Caco-2 (cell line): ENCODE results near the gene DGKB. TPM values are rescaled to one million over a fixed set of nuclear protein-coding genes. Genes with fewer than 3 reads are reported as not detected.

ENCODE experiments used
- BruUV-seq: library from RNA; stranded (reverse); fragments of 400-500 nt; replicated peaks from 2 replicates; lab custom pipeline; 2021; lab: Mats Ljungman, UMichigan
- CTCF ChIA-PET: fragments of 300-600 bp; sonication (Branson Sonifier 250); formaldehyde crosslinking; loops from one replicate; lab custom pipeline; 2022; ENCODE audit warnings: antibody characterized with exemption; lab: Charles Lee
- POLR2A ChIA-PET: fragments of 300-600 bp; sonication (Branson Sonifier 250); formaldehyde crosslinking; loops from one replicate; lab custom pipeline; 2022; ENCODE audit warnings: antibody characterized with exemption; lab: Charles Lee
- DNase-seq, 2 experiments: peaks; one replicate each; pipeline versions ENCODE4 v3.0.0 to v3.0.0-alpha.2; 2020 to 2022
- H3K27me3 ChIP-seq: replicated peaks from 2 replicates; pipeline ENCODE4 v1.6.0; 2011; ENCODE audit warnings: low read length; ENCODE audit not compliant: control insufficient read depth, insufficient read depth
- H3K36me3 ChIP-seq: 2 replicates; pipeline ENCODE4 v1.5.1; 2011; ENCODE audit warnings: low read length; ENCODE audit not compliant: control insufficient read depth, insufficient read depth
- H3K4me1 ChIP-seq: fragments of 250-450 bp; sonication (Bioruptor Pico); 2 replicates; pipeline ENCODE4 v1.5.1; 2020; ENCODE audit warnings: mild to moderate bottlenecking
- H3K4me3 ChIP-seq: 2 replicates; pipeline ENCODE4 v1.5.1; 2011; ENCODE audit warnings: low read depth, mild to moderate bottlenecking, control low read depth, low read length
- H3K9me3 ChIP-seq: fragments of 250-450 bp; sonication (Bioruptor Pico); 2 replicates; pipeline ENCODE4 v1.5.1; 2020; ENCODE audit warnings: mild to moderate bottlenecking, moderate library complexity
- H3K27ac Mint-ChIP-seq: one replicate; pipeline ENCODE4 v1.8.0; 2022; ENCODE audit warnings: mixed read lengths; ENCODE audit not compliant: unreplicated experiment
- H3K27me3 Mint-ChIP-seq: one replicate; pipeline ENCODE4 v1.8.0; 2022; ENCODE audit warnings: mixed read lengths; ENCODE audit not compliant: insufficient read depth, unreplicated experiment
- H3K36me3 Mint-ChIP-seq: one replicate; pipeline ENCODE4 v1.8.0; 2022; ENCODE audit warnings: mild to moderate bottlenecking, mixed read lengths; ENCODE audit not compliant: insufficient read depth, unreplicated experiment
- H3K4me1 Mint-ChIP-seq: one replicate; pipeline ENCODE4 v1.8.0; 2022; ENCODE audit warnings: low read depth, mixed read lengths; ENCODE audit not compliant: unreplicated experiment
- H3K4me3 Mint-ChIP-seq: one replicate; pipeline ENCODE4 v1.8.0; 2022; ENCODE audit warnings: mild to moderate bottlenecking, moderate library complexity, mixed read lengths; ENCODE audit not compliant: unreplicated experiment
- H3K9me3 Mint-ChIP-seq: one replicate; pipeline ENCODE4 v1.8.0; 2022; ENCODE audit warnings: mixed read lengths; ENCODE audit not compliant: unreplicated experiment
- intact Hi-C: fragments of 100-400 bp; cut with micrococcal nuclease; formaldehyde crosslinking; loops from one replicate; pipeline ENCODE4 v1.10.0; 2022; ENCODE audit not compliant: unreplicated experiment
- total RNA-seq: library from RNA; stranded (reverse); gene quantifications from 2 replicates; pipeline ENCODE4 v1.2.3, GENCODE V29; 2022
- TF ChIP-seq, protein P1 (sequence below), 2 experiments: fragments of 200-600 bp in 1 of 2; IDR thresholded peaks; 1 replicate in 1 of 2; 2 replicates in 1 of 2; pipeline versions ENCODE4 v1.5.1 to v1.8.0; 2011 to 2022; ENCODE audit warnings: antibody characterized with exemption in 1 of 2, control low read depth in 1 of 2, inconsistent platforms in 1 of 2, low read depth in 1 of 2, low read length in 1 of 2, mild to moderate bottlenecking in 1 of 2, moderate library complexity in 1 of 2; ENCODE audit not compliant: insufficient read depth in 1 of 2, severe bottlenecking in 1 of 2, unreplicated experiment in 1 of 2

The DGKB gene
- total RNA-seq, 1 experiment from 2014 or later: 0.39 TPM

DNA sequence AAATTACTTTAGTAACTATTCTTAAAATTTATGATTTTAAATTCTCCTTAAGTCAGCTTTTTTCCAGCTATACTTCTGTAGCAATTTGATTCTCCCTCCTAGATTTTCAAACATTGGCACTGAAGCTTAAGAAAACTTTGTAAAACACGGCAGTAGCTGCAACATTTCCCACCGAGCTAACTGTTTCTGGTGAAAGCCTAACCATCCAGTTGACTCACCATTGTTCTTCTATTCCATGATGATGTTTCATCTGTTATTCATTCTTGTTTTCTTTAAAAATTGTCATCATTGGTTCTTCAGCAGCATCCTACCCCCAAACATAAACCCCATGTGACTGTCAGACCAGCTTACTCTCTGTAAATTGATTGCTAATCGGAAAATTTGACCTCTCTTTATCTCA is 312.3 kb downstream of the DGKB start:
- DNase-seq: no peak
- Mint-ChIP-seq H3K4me3 (no peak overlapping the region), H3K4me1 (no peaks in the 10 kb centered on the region), H3K27ac (no peak overlapping the region), H3K36me3 (no peaks in the 10 kb centered on the region), H3K27me3 (no peaks in the 10 kb centered on the region), H3K9me3 (no peaks in the 10 kb centered on the region)
- H3K4me3 ChIP-seq: no peak overlapping the region
- BruUV-seq: no TSS peak
- no peaks in the 10 kb centered on the region for H3K27me3 ChIP-seq
- no peaks in the 10 kb centered on the region for H3K36me3 ChIP-seq
- no peaks in the 10 kb centered on the region for H3K4me1 ChIP-seq
- TF ChIP-seq, protein P1, sequence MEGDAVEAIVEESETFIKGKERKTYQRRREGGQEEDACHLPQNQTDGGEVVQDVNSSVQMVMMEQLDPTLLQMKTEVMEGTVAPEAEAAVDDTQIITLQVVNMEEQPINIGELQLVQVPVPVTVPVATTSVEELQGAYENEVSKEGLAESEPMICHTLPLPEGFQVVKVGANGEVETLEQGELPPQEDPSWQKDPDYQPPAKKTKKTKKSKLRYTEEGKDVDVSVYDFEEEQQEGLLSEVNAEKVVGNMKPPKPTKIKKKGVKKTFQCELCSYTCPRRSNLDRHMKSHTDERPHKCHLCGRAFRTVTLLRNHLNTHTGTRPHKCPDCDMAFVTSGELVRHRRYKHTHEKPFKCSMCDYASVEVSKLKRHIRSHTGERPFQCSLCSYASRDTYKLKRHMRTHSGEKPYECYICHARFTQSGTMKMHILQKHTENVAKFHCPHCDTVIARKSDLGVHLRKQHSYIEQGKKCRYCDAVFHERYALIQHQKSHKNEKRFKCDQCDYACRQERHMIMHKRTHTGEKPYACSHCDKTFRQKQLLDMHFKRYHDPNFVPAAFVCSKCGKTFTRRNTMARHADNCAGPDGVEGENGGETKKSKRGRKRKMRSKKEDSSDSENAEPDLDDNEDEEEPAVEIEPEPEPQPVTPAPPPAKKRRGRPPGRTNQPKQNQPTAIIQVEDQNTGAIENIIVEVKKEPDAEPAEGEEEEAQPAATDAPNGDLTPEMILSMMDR (IDR thresholded peaks at IDR 0.05; ENCODE audit: insufficient read depth in 1 of 2, low read depth in 1 of 2, low read length in 1 of 2, severe bottlenecking in 1 of 2, unreplicated experiment in 1 of 2): no peak
- peaks cover under 1% of the 10 kb centered on the region; the same call in 1 of the 2 replicates for H3K9me3 ChIP-seq
- CTCF ChIA-PET: interaction anchor here (1.7 kb wide), 1 partner anchor 101 kb away, joined by 5 read pairs; no protein-coding TSS in a partner anchor
- POLR2A ChIA-PET: no interaction called here
- intact Hi-C loops: no loop called here

DNA sequence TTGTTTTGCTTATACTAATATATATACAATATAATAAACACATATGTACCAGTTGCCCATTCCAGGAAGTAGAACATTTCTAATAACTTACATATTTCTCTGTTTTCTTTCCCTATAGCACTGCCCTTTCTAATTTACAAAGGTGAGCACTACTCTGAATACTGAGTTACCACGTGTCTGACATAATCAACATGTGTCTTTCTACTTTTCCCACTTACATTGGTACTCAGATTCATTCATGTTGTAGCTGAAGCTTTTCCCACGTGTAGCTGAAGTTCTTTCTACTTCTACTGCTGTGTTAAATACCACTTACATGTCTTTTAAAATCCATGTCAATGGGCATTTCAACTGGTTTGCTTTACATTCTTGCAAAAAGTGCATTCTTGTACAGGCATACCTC is 317.3 kb downstream of the DGKB start:
- no peak for DNase-seq
- H3K4me3 ChIP-seq: no peak overlapping the region
- no peaks in the 10 kb centered on the region for H3K9me3 Mint-ChIP-seq
- POLR2A ChIA-PET: no interaction called here
- H3K27ac Mint-ChIP-seq: no peak overlapping the region
- peaks cover 4% of the 10 kb centered on the region; the same call in 1 of the 2 replicates for H3K9me3 ChIP-seq
- CTCF ChIA-PET: no interaction called here
- TF ChIP-seq, protein P1 (IDR thresholded peaks at IDR 0.05; ENCODE audit: insufficient read depth in 1 of 2, low read depth in 1 of 2, low read length in 1 of 2, severe bottlenecking in 1 of 2, unreplicated experiment in 1 of 2): no peak
- H3K27me3 Mint-ChIP-seq: no peaks in the 10 kb centered on the region
- no peaks in the 10 kb centered on the region for H3K27me3 ChIP-seq
- H3K4me1 Mint-ChIP-seq: no peaks in the 10 kb centered on the region
- H3K36me3 ChIP-seq: no peaks in the 10 kb centered on the region
- BruUV-seq: no TSS peak
- no peaks in the 10 kb centered on the region for H3K4me1 ChIP-seq
- H3K36me3 Mint-ChIP-seq: no peaks in the 10 kb centered on the region
- no peak overlapping the region for H3K4me3 Mint-ChIP-seq
- intact Hi-C loops: no loop called here

DNA sequence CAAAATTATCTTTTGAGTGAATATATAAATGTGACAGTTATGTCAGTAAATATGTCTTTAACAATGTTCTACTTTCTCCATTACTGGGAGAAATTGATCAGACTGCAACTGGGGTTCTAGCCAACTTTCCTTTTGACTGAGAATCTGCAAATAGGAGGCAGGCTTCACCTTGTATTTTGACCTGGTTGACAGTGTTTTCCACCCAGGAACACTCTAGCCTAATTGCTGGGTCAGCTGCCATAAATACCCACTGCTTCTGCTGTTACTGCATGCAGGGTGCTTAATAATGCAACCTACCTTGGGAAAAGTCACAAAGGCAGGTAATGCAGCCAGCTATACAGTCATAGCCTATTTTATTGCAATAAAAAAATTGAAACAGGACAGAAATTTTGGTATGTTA is 319.0 kb downstream of the DGKB start:
- DNase-seq: no peak
- no peaks in the 10 kb centered on the region for H3K4me1 ChIP-seq
- peaks cover 4% of the 10 kb centered on the region; the same call in 1 of the 2 replicates for H3K9me3 ChIP-seq
- H3K27me3 Mint-ChIP-seq: no peaks in the 10 kb centered on the region
- no peaks in the 10 kb centered on the region for H3K36me3 ChIP-seq
- H3K4me3 ChIP-seq: no peak overlapping the region
- TF ChIP-seq, protein P1 (IDR thresholded peaks at IDR 0.05; ENCODE audit: insufficient read depth in 1 of 2, low read depth in 1 of 2, low read length in 1 of 2, severe bottlenecking in 1 of 2, unreplicated experiment in 1 of 2): no peak
- no peaks in the 10 kb centered on the region for H3K36me3 Mint-ChIP-seq
- intact Hi-C loops: no loop called here
- no peak overlapping the region for H3K27ac Mint-ChIP-seq
- ChIA-PET POLR2A (no interaction called here), CTCF (no interaction called here)
- no peak overlapping the region for H3K4me3 Mint-ChIP-seq
- H3K27me3 ChIP-seq: no peaks in the 10 kb centered on the region
- BruUV-seq: no TSS peak
- H3K4me1 Mint-ChIP-seq: no peaks in the 10 kb centered on the region
- H3K9me3 Mint-ChIP-seq: no peaks in the 10 kb centered on the region
